Left ventricle myocardium inferior (tissue), 1 donor: ENCODE measurements around the gene TTLL11. TPM values are rescaled to one million over a fixed set of nuclear protein-coding genes. Genes with fewer than 3 reads are reported as not detected.

Experiments used
- DNase-seq: peaks from one replicate; pipeline ENCODE4 v3.0.0-alpha.2; 2020
- H3K27ac ChIP-seq: fragments of 200-600 bp; replicated peaks from 2 replicates; pipeline ENCODE4 v1.8.0; 2021
- H3K27me3 ChIP-seq: fragments of 200-600 bp; 2 replicates; pipeline ENCODE4 v1.8.0; 2021; ENCODE audit warnings: low read depth
- H3K36me3 ChIP-seq: fragments of 200-600 bp; 2 replicates; pipeline ENCODE4 v1.8.0; 2021
- H3K4me1 ChIP-seq: fragments of 200-600 bp; 2 replicates; pipeline ENCODE4 v1.8.0; 2021
- H3K4me3 ChIP-seq: fragments of 200-600 bp; 2 replicates; pipeline ENCODE4 v1.8.0; 2021; ENCODE audit warnings: mild to moderate bottlenecking, moderate library complexity
- H3K9me3 ChIP-seq: fragments of 200-600 bp; replicated peaks from 2 replicates; pipeline ENCODE4 v1.8.0; 2021
- intact Hi-C: fragments of 100-400 bp; cut with micrococcal nuclease; formaldehyde crosslinking; loops from one replicate; pipeline ENCODE4 v1.11.0; 2022
- long read RNA-seq: library from polyadenylated mRNA; unstranded; transcript quantifications from one replicate; pipeline ENCODE4 v2.0.0, GENCODE V29; 2021
- total RNA-seq: library from RNA; stranded (reverse); fragmentation: NEBNext Ultra II Directional; extraction: Animal tissue kit (Norgen Biotek cat#: 25700); gene quantifications from one replicate; pipeline ENCODE4 v1.2.1, GENCODE V29; 2021
- TF ChIP-seq, protein P1 (sequence below): fragments of 200-600 bp; IDR thresholded peaks from 2 replicates; pipeline ENCODE4 v1.8.0; 2021; ENCODE audit warnings: antibody characterized with exemption, mild to moderate bottlenecking, borderline replicate concordance
- donor health status: DM: no; HTN: yes; CAD: no; lungs with severe emphysema.

Gene TTLL11, protein sequence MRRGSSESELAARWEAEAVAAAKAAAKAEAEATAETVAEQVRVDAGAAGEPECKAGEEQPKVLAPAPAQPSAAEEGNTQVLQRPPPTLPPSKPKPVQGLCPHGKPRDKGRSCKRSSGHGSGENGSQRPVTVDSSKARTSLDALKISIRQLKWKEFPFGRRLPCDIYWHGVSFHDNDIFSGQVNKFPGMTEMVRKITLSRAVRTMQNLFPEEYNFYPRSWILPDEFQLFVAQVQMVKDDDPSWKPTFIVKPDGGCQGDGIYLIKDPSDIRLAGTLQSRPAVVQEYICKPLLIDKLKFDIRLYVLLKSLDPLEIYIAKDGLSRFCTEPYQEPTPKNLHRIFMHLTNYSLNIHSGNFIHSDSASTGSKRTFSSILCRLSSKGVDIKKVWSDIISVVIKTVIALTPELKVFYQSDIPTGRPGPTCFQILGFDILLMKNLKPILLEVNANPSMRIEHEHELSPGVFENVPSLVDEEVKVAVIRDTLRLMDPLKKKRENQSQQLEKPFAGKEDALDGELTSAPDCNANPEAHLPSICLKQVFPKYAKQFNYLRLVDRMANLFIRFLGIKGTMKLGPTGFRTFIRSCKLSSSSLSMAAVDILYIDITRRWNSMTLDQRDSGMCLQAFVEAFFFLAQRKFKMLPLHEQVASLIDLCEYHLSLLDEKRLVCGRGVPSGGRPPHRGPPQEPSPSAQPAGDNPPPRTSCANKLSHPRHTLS
- 7.3 TPM for total RNA-seq
- long read RNA-seq, partial matches to known transcripts = 0 of 4 reads
- long read RNA-seq, other reads (novel, unspliced or antisense) = 0 of 4 reads

DNA sequence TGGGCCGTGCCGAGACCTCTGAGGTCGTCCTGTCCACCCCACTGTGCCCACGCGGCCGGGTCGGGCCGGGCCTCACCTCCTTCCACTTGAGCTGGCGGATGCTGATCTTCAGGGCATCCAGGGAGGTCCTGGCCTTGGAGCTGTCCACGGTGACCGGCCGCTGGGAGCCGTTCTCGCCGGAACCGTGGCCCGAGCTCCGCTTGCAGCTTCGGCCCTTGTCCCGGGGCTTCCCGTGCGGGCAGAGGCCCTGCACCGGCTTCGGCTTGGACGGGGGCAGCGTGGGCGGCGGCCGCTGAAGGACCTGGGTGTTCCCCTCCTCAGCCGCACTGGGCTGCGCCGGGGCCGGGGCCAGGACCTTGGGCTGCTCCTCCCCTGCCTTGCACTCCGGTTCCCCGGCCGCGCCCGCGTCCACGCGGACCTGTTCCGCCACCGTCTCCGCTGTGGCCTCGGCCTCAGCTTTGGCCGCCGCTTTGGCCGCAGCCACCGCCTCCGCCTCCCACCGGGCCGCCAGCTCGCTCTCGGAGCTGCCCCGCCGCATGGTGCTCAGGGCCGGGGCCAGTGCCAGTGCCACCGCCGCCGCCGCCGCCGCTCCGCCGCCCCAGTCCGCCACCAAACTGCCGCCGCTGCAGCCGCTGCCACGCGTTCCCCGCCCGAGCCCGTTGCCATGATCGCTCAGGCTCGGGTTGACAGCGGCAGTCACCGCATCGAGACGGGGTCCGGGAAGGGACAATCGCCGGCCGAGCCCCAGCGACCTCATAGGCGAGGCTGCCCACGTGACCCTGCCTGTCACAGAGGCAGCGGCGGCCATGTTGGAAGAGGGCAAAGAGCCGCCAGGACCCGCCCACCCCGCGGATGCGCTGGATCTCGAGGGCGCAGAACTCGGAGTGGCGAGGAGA, at the start of gene TTLL11:
Gene TTLL11 (minus strand): TSS at position 698 of the 896 bp plus-strand sequence. CDS start 160 bp downstream, at position 538.
- no peaks in the 10 kb centered on the region for H3K9me3 ChIP-seq
- peak within 1 kb of the TSS; percentile 86 for H3K27ac ChIP-seq
- peak; percentile 98 for DNase-seq
- no peaks in the 10 kb centered on the region for H3K27me3 ChIP-seq
- intact Hi-C loops = loop anchor here (10.0 kb wide), 2 partner anchors 262 to 362 kb away; no protein-coding TSS in a partner anchor
- TF ChIP-seq, protein P1, sequence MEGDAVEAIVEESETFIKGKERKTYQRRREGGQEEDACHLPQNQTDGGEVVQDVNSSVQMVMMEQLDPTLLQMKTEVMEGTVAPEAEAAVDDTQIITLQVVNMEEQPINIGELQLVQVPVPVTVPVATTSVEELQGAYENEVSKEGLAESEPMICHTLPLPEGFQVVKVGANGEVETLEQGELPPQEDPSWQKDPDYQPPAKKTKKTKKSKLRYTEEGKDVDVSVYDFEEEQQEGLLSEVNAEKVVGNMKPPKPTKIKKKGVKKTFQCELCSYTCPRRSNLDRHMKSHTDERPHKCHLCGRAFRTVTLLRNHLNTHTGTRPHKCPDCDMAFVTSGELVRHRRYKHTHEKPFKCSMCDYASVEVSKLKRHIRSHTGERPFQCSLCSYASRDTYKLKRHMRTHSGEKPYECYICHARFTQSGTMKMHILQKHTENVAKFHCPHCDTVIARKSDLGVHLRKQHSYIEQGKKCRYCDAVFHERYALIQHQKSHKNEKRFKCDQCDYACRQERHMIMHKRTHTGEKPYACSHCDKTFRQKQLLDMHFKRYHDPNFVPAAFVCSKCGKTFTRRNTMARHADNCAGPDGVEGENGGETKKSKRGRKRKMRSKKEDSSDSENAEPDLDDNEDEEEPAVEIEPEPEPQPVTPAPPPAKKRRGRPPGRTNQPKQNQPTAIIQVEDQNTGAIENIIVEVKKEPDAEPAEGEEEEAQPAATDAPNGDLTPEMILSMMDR = no peak
- peak within 1 kb of the TSS; percentile 83 for H3K4me3 ChIP-seq
- peaks cover 51% of the 10 kb centered on the region for H3K4me1 ChIP-seq
- no peaks in the 10 kb centered on the region for H3K36me3 ChIP-seq

DNA sequence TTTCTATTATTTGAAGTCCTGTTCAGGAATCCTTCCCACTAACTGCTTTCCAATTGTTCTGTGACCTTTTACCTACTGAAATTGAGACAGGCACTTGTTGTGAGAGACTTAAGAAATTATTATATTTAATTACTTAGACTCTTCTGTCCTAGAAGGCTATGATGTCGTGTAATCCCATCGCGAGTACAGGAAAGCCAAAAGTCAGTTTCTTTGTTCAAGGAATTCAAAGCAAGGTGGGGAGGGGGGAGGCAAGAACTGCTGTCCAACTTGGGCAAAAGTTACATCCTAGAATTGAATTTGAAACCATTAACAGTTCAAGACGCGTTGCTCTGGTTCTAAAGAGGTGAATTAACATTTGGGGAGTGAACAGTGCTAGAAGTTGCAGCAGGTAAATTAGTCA, 48.6 kb upstream of the TTLL11 start:
- intact Hi-C loops = no loop called here
- H3K4me3 ChIP-seq = no peak overlapping the region
- no peak for DNase-seq
- no peaks in the 10 kb centered on the region for H3K27me3 ChIP-seq
- peaks cover 76% of the 10 kb centered on the region for H3K4me1 ChIP-seq
- H3K9me3 ChIP-seq = no peaks in the 10 kb centered on the region
- peak overlapping the region; percentile 69 for H3K27ac ChIP-seq
- H3K36me3 ChIP-seq = peaks cover 46% of the 10 kb centered on the region
- TF ChIP-seq, protein P1 = no peak

DNA sequence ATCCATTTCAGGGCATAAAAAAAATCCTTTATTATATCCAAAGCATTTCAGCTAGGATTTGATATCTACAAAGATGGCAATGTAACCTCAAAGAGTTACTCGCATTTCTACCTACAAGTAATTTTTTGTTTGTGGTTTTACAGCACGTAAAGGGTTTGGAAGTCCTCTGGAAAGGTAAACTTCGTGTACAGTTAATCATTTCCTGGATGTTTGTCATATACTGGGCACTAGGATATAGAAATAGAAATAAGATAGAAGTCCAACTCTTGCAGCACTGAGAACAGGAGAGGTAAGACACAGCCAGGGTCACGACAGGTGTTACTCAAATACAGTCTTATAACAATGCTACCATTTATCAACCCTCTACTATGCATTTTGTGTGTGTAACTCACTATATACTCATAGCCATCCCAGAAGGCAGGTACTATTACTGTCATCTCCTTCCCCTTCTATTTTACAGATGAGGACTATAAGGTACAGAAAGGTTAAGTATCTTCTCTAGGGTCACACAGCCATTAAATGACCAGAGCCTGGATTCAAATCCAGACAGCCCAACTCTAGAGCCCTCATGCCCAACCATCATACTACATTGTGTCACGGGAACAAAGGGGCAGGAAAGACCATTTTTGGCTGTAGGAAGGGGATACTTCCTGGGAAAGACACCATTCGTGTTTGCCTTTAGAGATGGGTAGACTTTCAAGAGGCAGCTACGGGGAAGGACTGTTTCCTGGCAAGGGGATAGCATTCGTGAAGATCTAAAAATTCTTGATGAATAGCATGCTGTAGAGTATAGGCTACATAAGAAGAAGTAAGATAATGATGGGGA, 47.5 kb upstream of the TTLL11 start:
- Histone ChIP-seq H3K9me3 (no peaks in the 10 kb centered on the region), H3K4me3 (no peak overlapping the region), H3K4me1 (peaks cover 73% of the 10 kb centered on the region), H3K27me3 (no peaks in the 10 kb centered on the region), H3K27ac (peak overlapping the region; percentile 69), H3K36me3 (peaks cover 35% of the 10 kb centered on the region)
- TF ChIP-seq, protein P1 = no peak
- DNase-seq = no peak
- intact Hi-C loops = no loop called here

DNA sequence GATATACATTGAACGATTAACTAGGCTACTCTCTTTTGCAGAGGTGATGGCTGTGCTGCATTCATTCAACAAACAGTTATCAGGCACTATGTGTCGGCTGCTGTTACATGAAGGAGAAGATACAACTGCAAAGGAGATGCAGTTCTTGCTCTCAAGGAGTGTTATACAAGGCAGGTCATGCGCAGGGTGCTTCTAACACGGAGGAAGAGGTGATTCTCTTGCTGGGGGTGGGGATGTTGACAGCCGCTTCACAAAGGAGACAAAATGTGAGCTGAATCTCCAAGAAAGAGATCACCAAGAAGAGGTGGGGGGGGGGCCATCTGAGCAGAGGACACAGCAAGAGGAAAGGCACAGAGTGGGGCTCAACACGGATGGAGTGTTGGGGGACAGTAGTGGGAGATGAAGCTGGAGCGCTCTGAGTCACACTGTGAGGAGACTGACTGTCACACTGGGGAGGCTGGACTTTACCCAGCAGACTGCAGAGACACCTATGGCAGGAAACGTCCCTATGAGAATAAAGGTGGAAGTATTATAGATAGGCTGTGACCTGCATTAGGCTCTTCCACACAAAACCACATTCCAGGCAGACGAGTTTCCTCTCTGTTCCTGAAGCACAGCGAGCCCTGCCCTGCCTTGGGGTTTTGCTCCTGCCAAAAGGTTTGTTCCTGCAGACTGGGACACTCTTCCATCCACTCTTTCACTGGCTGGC, 45.6 kb upstream of the TTLL11 start:
- H3K27me3 ChIP-seq = no peaks in the 10 kb centered on the region
- TF ChIP-seq, protein P1 = no peak
- intact Hi-C loops = no loop called here
- H3K4me1 ChIP-seq = peaks cover 69% of the 10 kb centered on the region
- no peak overlapping the region for H3K4me3 ChIP-seq
- DNase-seq = no peak
- H3K9me3 ChIP-seq = no peaks in the 10 kb centered on the region
- no peak overlapping the region for H3K27ac ChIP-seq
- H3K36me3 ChIP-seq = peaks cover 16% of the 10 kb centered on the region
